Keratinocyte (primary cell): ENCODE measurements around the gene SPOCK1. TPM values are rescaled to one million over a fixed set of nuclear protein-coding genes. Genes with fewer than 3 reads are reported as not detected.

Experiments
- DNase-seq: peaks from one replicate; pipeline ENCODE4 v3.0.0-alpha.2; 2011; ENCODE audit warnings: low read depth, missing footprints, low spot score
- FAIRE-seq: peaks from 2 replicates; lab custom pipeline; 2011; peaks lifted over from hg19 to GRCh38; lab: Jason Lieb, UNC
- H2AFZ ChIP-seq: 2 replicates; pipeline ENCODE4 v1.6.0; 2012; ENCODE audit warnings: low read length, control low read depth, inconsistent platforms; ENCODE audit not compliant: control insufficient read depth
- H3K27ac ChIP-seq: 2 replicates; pipeline ENCODE4 v1.5.1; 2011; ENCODE audit warnings: low read length; ENCODE audit not compliant: control insufficient read depth, insufficient read depth
- H3K27me3 ChIP-seq: 3 replicates; pipeline ENCODE4 v1.6.0; 2011; ENCODE audit warnings: low read length; ENCODE audit not compliant: control insufficient read depth, insufficient read depth; ENCODE audit errors: extremely low read depth
- H3K36me3 ChIP-seq, 2 experiments: 2 replicates in 1 of 2; 3 replicates in 1 of 2; pipeline ENCODE4 v1.5.1; 2011; ENCODE audit warnings: low read length in 2 of 2, mild to moderate bottlenecking in 1 of 2; ENCODE audit not compliant: control insufficient read depth in 2 of 2, insufficient read depth in 2 of 2; ENCODE audit errors: extremely low read depth in 1 of 2
- H3K4me1 ChIP-seq: 3 replicates; pipeline ENCODE4 v1.5.1; 2011; ENCODE audit warnings: low read length; ENCODE audit not compliant: control insufficient read depth, insufficient read depth; ENCODE audit errors: extremely low read depth
- H3K4me2 ChIP-seq: 3 replicates; pipeline ENCODE4 v1.6.0; 2011; ENCODE audit warnings: low read depth, low read length; ENCODE audit not compliant: control insufficient read depth, insufficient read depth; ENCODE audit errors: extremely low read depth
- H3K4me3 ChIP-seq, 3 experiments: fragments of 200-600 bp in 1 of 3; sonication (generic) in 1 of 3; 2 replicates in 2 of 3; 3 replicates in 1 of 3; pipeline ENCODE4 v1.5.1; 2011 to 2016; ENCODE audit warnings: low read length in 3 of 3, mild to moderate bottlenecking in 3 of 3, control low read depth in 2 of 3, inconsistent platforms in 1 of 3, low read depth in 1 of 3, mixed read lengths in 1 of 3, mixed run types in 1 of 3, moderate library complexity in 1 of 3; ENCODE audit not compliant: control insufficient read depth in 2 of 3, insufficient read depth in 2 of 3; ENCODE audit errors: extremely low read depth in 1 of 3
- H3K79me2 ChIP-seq: 2 replicates; pipeline ENCODE4 v1.6.0; 2012; ENCODE audit warnings: low read length; ENCODE audit not compliant: control insufficient read depth, insufficient read depth
- H3K9ac ChIP-seq: 3 replicates; pipeline ENCODE4 v1.6.0; 2011; ENCODE audit warnings: low read length; ENCODE audit not compliant: control insufficient read depth, insufficient read depth; ENCODE audit errors: extremely low read depth
- H3K9me1 ChIP-seq: 3 replicates; pipeline ENCODE4 v1.6.0; 2011; ENCODE audit warnings: low read length; ENCODE audit not compliant: control insufficient read depth, insufficient read depth; ENCODE audit errors: extremely low read depth
- H3K9me3 ChIP-seq: 2 replicates; pipeline ENCODE4 v1.5.1; 2012; ENCODE audit warnings: low read depth, low read length; ENCODE audit not compliant: control insufficient read depth
- H4K20me1 ChIP-seq: 3 replicates; pipeline ENCODE4 v1.6.0; 2011; ENCODE audit warnings: low read length; ENCODE audit not compliant: control insufficient read depth, insufficient read depth; ENCODE audit errors: extremely low read depth
- EZH2 ChIP-seq: IDR thresholded peaks from one replicate; pipeline ENCODE4 v1.6.1; 2012; ENCODE audit warnings: inconsistent platforms, mild to moderate bottlenecking, low read length, moderate library complexity
- dilution Hi-C: fragments of 300-500 bp; cut with MboI; formaldehyde crosslinking; loops from one replicate; pipeline ENCODE4 v1.7.0; 2020; ENCODE audit warnings: low sequenced_read_pairs; ENCODE audit not compliant: extremely low pct_ligation_motif_present
- polyA plus RNA-seq, 5 experiments: library from polyadenylated mRNA; depleted of rRNA in 3 of 5; stranded (reverse) in 3 of 5; stranded (forward) in 1 of 5; unstranded in 1 of 5; fragments of >200 nt; gene quantifications; 1 replicate in 1 of 5; 2 replicates in 3 of 5; 3 replicates in 1 of 5; pipeline versions ENCODE4 v1.2.1 to v1.2.3, GENCODE V29; 2011 to 2012; ENCODE audit warnings: missing spikeins in 2 of 5, low read depth in 1 of 5, low replicate concordance in 1 of 5
- TF ChIP-seq, protein P1 (sequence below), 3 experiments: IDR thresholded peaks in 1 of 3; conservative IDR thresholded peaks in 1 of 3; optimal IDR thresholded peaks in 1 of 3; 2 replicates in 2 of 3; 3 replicates in 1 of 3; pipeline versions ENCODE3 to v1.5.1; 2011; ENCODE audit warnings: low read length in 3 of 3, mild to moderate bottlenecking in 3 of 3, moderate library complexity in 2 of 3, control low read depth in 1 of 3, inconsistent platforms in 1 of 3; ENCODE audit not compliant: insufficient read depth in 2 of 3; ENCODE audit errors: extremely low read depth in 1 of 3

Gene SPOCK1
- polyA plus RNA-seq, 1 donor (not counting 4 experiments of a cell fraction or from before 2014, with no cell fraction given) = 5.5 TPM

DNA sequence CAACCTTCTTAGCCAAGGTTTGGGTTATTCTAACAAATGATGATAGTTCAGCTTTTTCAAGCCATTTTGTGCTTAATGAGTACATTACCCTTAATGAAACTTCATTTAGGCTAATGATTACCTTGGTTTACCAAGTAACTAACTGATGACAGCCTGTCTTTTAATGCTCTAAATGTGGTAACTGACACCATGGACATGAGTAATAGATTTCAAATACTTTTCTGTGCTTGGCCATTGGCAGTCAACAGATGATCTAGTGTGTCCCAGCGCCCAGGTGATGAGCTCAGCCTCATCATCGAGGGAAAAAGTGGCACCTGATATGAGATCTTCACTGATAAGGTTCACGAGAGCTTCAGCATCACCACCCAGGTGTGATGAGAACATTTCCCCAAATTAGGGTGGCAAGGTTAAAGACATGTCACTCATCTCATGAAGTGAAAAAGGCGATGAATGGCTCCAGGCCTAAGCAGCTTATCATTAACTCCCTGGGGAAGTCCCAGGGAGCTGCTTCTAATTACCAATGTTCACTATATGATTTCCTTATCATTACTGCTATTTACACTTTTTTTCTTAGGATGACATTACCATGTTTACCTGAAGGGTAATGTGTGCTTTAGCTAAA, 296.0 kb downstream of the SPOCK1 start:
- Histone ChIP-seq H3K79me2 (no peaks in the 10 kb centered on the region), H3K4me2 (no peak overlapping the region), H2AFZ (no peak overlapping the region), H3K27ac (no peak overlapping the region), H3K4me3 (no peak overlapping the region), H3K27me3 (no peaks in the 10 kb centered on the region), H3K9me1 (no peaks in the 10 kb centered on the region), H3K9ac (no peak overlapping the region), H3K9me3 (no peaks in the 10 kb centered on the region), H3K4me1 (peaks cover 20% of the 10 kb centered on the region), H4K20me1 (no peaks in the 10 kb centered on the region), H3K36me3 (no peaks in the 10 kb centered on the region)
- dilution Hi-C loops = no loop called here
- DNase-seq = no peak
- FAIRE-seq = no peak
- TF ChIP-seq, protein P1, sequence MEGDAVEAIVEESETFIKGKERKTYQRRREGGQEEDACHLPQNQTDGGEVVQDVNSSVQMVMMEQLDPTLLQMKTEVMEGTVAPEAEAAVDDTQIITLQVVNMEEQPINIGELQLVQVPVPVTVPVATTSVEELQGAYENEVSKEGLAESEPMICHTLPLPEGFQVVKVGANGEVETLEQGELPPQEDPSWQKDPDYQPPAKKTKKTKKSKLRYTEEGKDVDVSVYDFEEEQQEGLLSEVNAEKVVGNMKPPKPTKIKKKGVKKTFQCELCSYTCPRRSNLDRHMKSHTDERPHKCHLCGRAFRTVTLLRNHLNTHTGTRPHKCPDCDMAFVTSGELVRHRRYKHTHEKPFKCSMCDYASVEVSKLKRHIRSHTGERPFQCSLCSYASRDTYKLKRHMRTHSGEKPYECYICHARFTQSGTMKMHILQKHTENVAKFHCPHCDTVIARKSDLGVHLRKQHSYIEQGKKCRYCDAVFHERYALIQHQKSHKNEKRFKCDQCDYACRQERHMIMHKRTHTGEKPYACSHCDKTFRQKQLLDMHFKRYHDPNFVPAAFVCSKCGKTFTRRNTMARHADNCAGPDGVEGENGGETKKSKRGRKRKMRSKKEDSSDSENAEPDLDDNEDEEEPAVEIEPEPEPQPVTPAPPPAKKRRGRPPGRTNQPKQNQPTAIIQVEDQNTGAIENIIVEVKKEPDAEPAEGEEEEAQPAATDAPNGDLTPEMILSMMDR (optimal IDR thresholded peaks at IDR 0.05 in 1 of 3, IDR thresholded peaks at IDR 0.05 in 1 of 3, conservative IDR thresholded peaks at IDR 0.05 in 1 of 3; ENCODE audit: extremely low read depth in 1 of 3, insufficient read depth in 2 of 3, low read length in 3 of 3) = no peak
- TF ChIP-seq EZH2 = no peak

DNA sequence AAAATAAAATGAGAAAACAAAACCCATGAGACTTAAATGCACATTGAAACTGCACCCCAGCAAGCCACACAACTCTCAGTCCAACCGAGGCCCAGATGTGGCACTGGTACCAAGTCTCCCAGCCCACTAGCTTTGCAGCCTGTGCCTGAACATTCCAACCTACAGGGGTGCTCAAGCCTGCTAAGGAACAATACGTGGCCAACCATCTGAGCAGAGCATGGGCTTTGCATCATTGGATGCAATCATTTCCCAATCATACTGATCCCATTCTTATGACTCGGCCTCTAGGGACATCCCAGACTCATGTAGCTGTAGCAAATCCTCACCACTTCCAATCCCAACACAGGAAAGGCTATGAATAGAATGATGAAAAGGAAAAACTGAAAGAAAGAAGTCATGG, 297.2 kb downstream of the SPOCK1 start:
- TF ChIP-seq, protein P1 (optimal IDR thresholded peaks at IDR 0.05 in 1 of 3, IDR thresholded peaks at IDR 0.05 in 1 of 3, conservative IDR thresholded peaks at IDR 0.05 in 1 of 3; ENCODE audit: extremely low read depth in 1 of 3, insufficient read depth in 2 of 3, low read length in 3 of 3) = peak; percentile 27 to 43 (median 41)
- TF ChIP-seq EZH2 = no peak
- Histone ChIP-seq H4K20me1 (no peaks in the 10 kb centered on the region), H3K79me2 (no peaks in the 10 kb centered on the region), H3K9me1 (no peaks in the 10 kb centered on the region), H2AFZ (no peak overlapping the region), H3K27ac (no peak overlapping the region), H3K27me3 (no peaks in the 10 kb centered on the region), H3K4me1 (peaks cover 20% of the 10 kb centered on the region), H3K4me2 (no peak overlapping the region), H3K9ac (no peak overlapping the region), H3K4me3 (no peak overlapping the region), H3K36me3 (no peaks in the 10 kb centered on the region), H3K9me3 (no peaks in the 10 kb centered on the region)
- DNase-seq = no peak
- no peak for FAIRE-seq
- dilution Hi-C loops = no loop called here
